Panc1 (cell line): ENCODE results near the gene AKAP12. TPM values are rescaled to one million over a fixed set of nuclear protein-coding genes. Genes with fewer than 3 reads are reported as not detected.

Source experiments
- ATAC-seq: fragments of 200-7000 bp; cut with Tn5 transposase; 2 replicates; pipeline ENCODE4 v1.9.1; 2020; ENCODE audit warnings: mild to moderate bottlenecking, moderate library complexity
- BruUV-seq: library from RNA; stranded (reverse); fragments of 400-500 nt; replicated peaks from 2 replicates; lab custom pipeline; 2021; lab: Mats Ljungman, UMichigan
- CTCF ChIA-PET: fragments of 300-600 bp; sonication (Branson Sonifier 250); formaldehyde crosslinking; loops from one replicate; lab custom pipeline; 2022; ENCODE audit warnings: antibody characterized with exemption; lab: Charles Lee
- POLR2A ChIA-PET: fragments of 300-600 bp; sonication (Branson Sonifier 250); formaldehyde crosslinking; loops from one replicate; lab custom pipeline; 2022; ENCODE audit warnings: antibody characterized with exemption; lab: Charles Lee
- DNase-seq: peaks from one replicate; pipeline ENCODE4 v3.0.0-alpha.2; 2010; ENCODE audit warnings: low read depth, low spot score
- H3K27ac ChIP-seq: 2 replicates; pipeline ENCODE4 v1.5.1; 2011; ENCODE audit warnings: mild to moderate bottlenecking, low read length, inconsistent platforms
- H3K27me3 ChIP-seq: fragments of 200-500 bp; sonication (Bioruptor generic); 2 replicates; pipeline ENCODE4 v1.6.0; 2014; ENCODE audit warnings: low read length, inconsistent platforms; ENCODE audit not compliant: control insufficient read depth, insufficient read depth
- H3K36me3 ChIP-seq: fragments of 200-500 bp; sonication (Bioruptor generic); 2 replicates; pipeline ENCODE4 v1.5.1; 2014; ENCODE audit warnings: inconsistent platforms, mild to moderate bottlenecking, low read length, moderate library complexity; ENCODE audit not compliant: control insufficient read depth, insufficient read depth
- H3K4me1 ChIP-seq: 2 replicates; pipeline ENCODE4 v1.5.1; 2011; ENCODE audit warnings: inconsistent platforms, mild to moderate bottlenecking, low read length, moderate library complexity; ENCODE audit not compliant: control insufficient read depth, insufficient read depth
- H3K4me3 ChIP-seq, 2 experiments: 2 replicates each; pipeline ENCODE4 v1.5.1; 2011 to 2012; ENCODE audit warnings: low read depth in 2 of 2, low read length in 2 of 2, mild to moderate bottlenecking in 2 of 2, inconsistent platforms in 1 of 2, moderate library complexity in 1 of 2
- H3K9me3 ChIP-seq: fragments of 200-500 bp; sonication (Bioruptor generic); 2 replicates; pipeline ENCODE4 v1.5.1; 2014; ENCODE audit warnings: low read depth, mild to moderate bottlenecking, inconsistent platforms, low read length, moderate library complexity; ENCODE audit not compliant: control insufficient read depth, insufficient read depth
- POLR2AphosphoS5 ChIP-seq: IDR thresholded peaks from 2 replicates; pipeline ENCODE4 v1.6.1; 2012; ENCODE audit warnings: mild to moderate bottlenecking, low read depth, low read length, moderate library complexity
- SIN3A ChIP-seq: IDR thresholded peaks from 2 replicates; pipeline ENCODE4 v1.6.1; 2012; ENCODE audit warnings: low read depth, mild to moderate bottlenecking, low read length, moderate library complexity, borderline replicate concordance; ENCODE audit not compliant: insufficient read depth
- TCF7L2 ChIP-seq: IDR thresholded peaks from 2 replicates; pipeline ENCODE4 v1.6.1; 2011; ENCODE audit warnings: mild to moderate bottlenecking, low read depth, low read length, inconsistent platforms
- in situ Hi-C: cut with HindIII; loops from 2 replicates; pipeline ENCODE4 v1.10.0; 2016; ENCODE audit warnings: low sequenced_read_pairs, low pct_unique_long_range_greater_than_20kb
- intact Hi-C: fragments of 100-400 bp; cut with micrococcal nuclease; formaldehyde crosslinking; loops from one replicate; pipeline ENCODE4 v1.10.0; 2022; ENCODE audit not compliant: unreplicated experiment
- total RNA-seq: library from RNA; stranded (reverse); gene quantifications from one replicate; pipeline ENCODE4 v1.2.1, GENCODE V29; 2021; ENCODE audit not compliant: unreplicated experiment
- TF ChIP-seq, protein P1 (sequence below): fragments of 450-650 bp; IDR thresholded peaks from 2 replicates; pipeline ENCODE4 v1.5.1; 2017; ENCODE audit warnings: mild to moderate bottlenecking
- TF ChIP-seq, protein P2 (sequence below), 2 experiments: IDR thresholded peaks; 2 replicates each; pipeline ENCODE4 v1.6.1; 2011 to 2012; ENCODE audit warnings: low read depth in 2 of 2, control low read depth in 1 of 2, low read length in 1 of 2, mild to moderate bottlenecking in 1 of 2, moderate library complexity in 1 of 2; ENCODE audit not compliant: insufficient read depth in 1 of 2

Gene AKAP12
- total RNA-seq, 1 experiment from 2014 or later, result 267 TPM

DNA sequence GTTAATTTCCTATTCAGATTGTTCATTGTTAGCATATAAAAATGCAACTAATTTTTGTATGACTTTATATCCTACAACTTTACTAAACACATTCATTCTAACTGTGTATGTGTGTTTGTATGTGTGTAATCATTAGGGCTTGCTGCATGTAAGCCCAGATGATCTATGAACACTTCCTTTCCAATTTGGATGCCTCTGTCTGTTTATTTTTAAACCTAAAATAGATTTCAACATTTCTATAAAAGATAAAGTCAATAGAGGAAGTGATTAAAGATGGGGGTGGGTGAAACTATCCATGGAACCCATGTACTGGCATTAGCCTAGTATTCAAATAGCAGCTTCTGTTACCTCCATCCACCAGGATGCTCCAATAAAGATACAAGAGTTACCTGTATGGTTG lies 15.7 kb upstream of the AKAP12 start:
- Histone ChIP-seq H3K27me3 (no peaks in the 10 kb centered on the region), H3K4me3 (no peak overlapping the region), H3K4me1 (no peaks in the 10 kb centered on the region), H3K36me3 (no peaks in the 10 kb centered on the region), H3K9me3 (no peaks in the 10 kb centered on the region), H3K27ac (no peak overlapping the region; the same call in 1 of the 2 replicates)
- no peak for TF ChIP-seq SIN3A
- TF ChIP-seq POLR2AphosphoS5, result no peak
- TF ChIP-seq, protein P1, sequence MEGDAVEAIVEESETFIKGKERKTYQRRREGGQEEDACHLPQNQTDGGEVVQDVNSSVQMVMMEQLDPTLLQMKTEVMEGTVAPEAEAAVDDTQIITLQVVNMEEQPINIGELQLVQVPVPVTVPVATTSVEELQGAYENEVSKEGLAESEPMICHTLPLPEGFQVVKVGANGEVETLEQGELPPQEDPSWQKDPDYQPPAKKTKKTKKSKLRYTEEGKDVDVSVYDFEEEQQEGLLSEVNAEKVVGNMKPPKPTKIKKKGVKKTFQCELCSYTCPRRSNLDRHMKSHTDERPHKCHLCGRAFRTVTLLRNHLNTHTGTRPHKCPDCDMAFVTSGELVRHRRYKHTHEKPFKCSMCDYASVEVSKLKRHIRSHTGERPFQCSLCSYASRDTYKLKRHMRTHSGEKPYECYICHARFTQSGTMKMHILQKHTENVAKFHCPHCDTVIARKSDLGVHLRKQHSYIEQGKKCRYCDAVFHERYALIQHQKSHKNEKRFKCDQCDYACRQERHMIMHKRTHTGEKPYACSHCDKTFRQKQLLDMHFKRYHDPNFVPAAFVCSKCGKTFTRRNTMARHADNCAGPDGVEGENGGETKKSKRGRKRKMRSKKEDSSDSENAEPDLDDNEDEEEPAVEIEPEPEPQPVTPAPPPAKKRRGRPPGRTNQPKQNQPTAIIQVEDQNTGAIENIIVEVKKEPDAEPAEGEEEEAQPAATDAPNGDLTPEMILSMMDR, result no peak
- intact Hi-C loops (no loop called here), in situ Hi-C loops (no loop called here)
- no peak for ATAC-seq
- DNase-seq, result no peak
- ChIA-PET CTCF (no interaction called here), POLR2A (no interaction called here)
- no TSS peak for BruUV-seq

DNA sequence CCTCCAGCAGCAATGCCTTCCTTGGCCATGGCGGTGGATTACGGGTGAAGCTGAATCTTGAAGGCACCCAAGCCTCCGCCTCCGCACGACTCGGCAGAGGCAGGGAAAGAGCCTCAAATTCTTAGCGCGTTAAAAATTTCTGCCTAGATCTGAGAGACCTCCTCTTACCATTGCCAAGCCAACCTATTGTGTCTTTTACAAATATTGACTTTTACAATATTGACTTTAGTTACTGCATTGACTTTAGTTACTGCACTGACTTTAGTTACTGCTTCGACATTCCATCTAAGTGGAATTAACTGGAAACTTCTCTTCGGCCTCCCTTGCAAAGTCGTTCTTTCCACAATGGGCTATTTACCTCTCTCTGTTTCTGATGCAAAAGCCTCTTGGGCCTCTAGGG lies 13.8 kb upstream of the AKAP12 start:
- DNase-seq, result no peak
- ATAC-seq, result no peak
- intact Hi-C loops (no loop called here), in situ Hi-C loops (no loop called here)
- Histone ChIP-seq H3K27me3 (no peaks in the 10 kb centered on the region), H3K9me3 (no peaks in the 10 kb centered on the region), H3K4me3 (no peak overlapping the region), H3K36me3 (no peaks in the 10 kb centered on the region), H3K27ac (no peak overlapping the region), H3K4me1 (no peaks in the 10 kb centered on the region)
- POLR2A ChIA-PET, result no interaction called here
- no peak for TF ChIP-seq TCF7L2
- TF ChIP-seq POLR2AphosphoS5, result no peak
- TF ChIP-seq, protein P2, sequence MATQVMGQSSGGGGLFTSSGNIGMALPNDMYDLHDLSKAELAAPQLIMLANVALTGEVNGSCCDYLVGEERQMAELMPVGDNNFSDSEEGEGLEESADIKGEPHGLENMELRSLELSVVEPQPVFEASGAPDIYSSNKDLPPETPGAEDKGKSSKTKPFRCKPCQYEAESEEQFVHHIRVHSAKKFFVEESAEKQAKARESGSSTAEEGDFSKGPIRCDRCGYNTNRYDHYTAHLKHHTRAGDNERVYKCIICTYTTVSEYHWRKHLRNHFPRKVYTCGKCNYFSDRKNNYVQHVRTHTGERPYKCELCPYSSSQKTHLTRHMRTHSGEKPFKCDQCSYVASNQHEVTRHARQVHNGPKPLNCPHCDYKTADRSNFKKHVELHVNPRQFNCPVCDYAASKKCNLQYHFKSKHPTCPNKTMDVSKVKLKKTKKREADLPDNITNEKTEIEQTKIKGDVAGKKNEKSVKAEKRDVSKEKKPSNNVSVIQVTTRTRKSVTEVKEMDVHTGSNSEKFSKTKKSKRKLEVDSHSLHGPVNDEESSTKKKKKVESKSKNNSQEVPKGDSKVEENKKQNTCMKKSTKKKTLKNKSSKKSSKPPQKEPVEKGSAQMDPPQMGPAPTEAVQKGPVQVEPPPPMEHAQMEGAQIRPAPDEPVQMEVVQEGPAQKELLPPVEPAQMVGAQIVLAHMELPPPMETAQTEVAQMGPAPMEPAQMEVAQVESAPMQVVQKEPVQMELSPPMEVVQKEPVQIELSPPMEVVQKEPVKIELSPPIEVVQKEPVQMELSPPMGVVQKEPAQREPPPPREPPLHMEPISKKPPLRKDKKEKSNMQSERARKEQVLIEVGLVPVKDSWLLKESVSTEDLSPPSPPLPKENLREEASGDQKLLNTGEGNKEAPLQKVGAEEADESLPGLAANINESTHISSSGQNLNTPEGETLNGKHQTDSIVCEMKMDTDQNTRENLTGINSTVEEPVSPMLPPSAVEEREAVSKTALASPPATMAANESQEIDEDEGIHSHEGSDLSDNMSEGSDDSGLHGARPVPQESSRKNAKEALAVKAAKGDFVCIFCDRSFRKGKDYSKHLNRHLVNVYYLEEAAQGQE (IDR thresholded peaks at IDR 0.05; ENCODE audit: insufficient read depth in 1 of 2, low read depth in 2 of 2, low read length in 1 of 2), result no peak
- TF ChIP-seq, protein P1, result no peak
- TF ChIP-seq SIN3A, result no peak
- CTCF ChIA-PET, result no interaction called here
- BruUV-seq, result no TSS peak
